Activated CD4-positive, alpha-beta T cell treated with anti-CD3 and anti-CD28 coated beads, Interleukin-2, Interleukin-4, amounts not matched to agents 100 ng/mL and 50 ng/mL, durations not matched to agents 16 hours and 8 hours (primary cell): ENCODE data around the gene VWA5B1.
A peak's percentile ranks its signal among the peaks of the same experiment; 100 is the strongest.

Experiments used
- DNase-seq: peaks from one replicate; pipeline ENCODE4 v3.0.0-alpha.2; 2020; ENCODE audit warnings: low spot score

Gene VWA5B1

GRCh38 chr1:20322081-20322824 is 31.6 kb downstream of the VWA5B1 start:
- peak; percentile 66 for DNase-seq

- peak; percentile 58 for DNase-seq
These were observed 32.3 kb downstream of the VWA5B1 start for GRCh38 chr1:20322825-20323612.

GRCh38 chr1:20323613-20323920 is 32.9 kb downstream of the VWA5B1 start:
- no peak for DNase-seq

GRCh38 chr1:20324704-20325406 is 34.2 kb downstream of the VWA5B1 start:
- DNase-seq = no peak

- no peak for DNase-seq
These were observed 34.8 kb downstream of the VWA5B1 start for GRCh38 chr1:20325407-20325843.

- DNase-seq = no peak
These were observed 35.3 kb downstream of the VWA5B1 start for GRCh38 chr1:20325844-20326420.

GRCh38 chr1:20327467-20327866 is 36.8 kb downstream of the VWA5B1 start:
- no peak for DNase-seq

- no peak for DNase-seq
These were observed 37.5 kb downstream of the VWA5B1 start for GRCh38 chr1:20328201-20328600.

- no peak for DNase-seq
These were observed 39.3 kb downstream of the VWA5B1 start for GRCh38 chr1:20329793-20330542.

- no peak for DNase-seq
These were observed 43.4 kb downstream of the VWA5B1 start for GRCh38 chr1:20334103-20334502.

GRCh38 chr1:20336105-20336605 is 45.5 kb downstream of the VWA5B1 start:
- DNase-seq = no peak

GRCh38 chr1:20337581-20337980 is 46.9 kb downstream of the VWA5B1 start:
- no peak for DNase-seq

- DNase-seq = no peak
These were observed 49.3 kb downstream of the VWA5B1 start for GRCh38 chr1:20339811-20340457.

- DNase-seq = no peak
These were observed 51.8 kb downstream of the VWA5B1 start for GRCh38 chr1:20342294-20343148.

GRCh38 chr1:20343149-20343937 is 52.7 kb downstream of the VWA5B1 start:
- no peak for DNase-seq

- DNase-seq = no peak
These were observed 53.2 kb downstream of the VWA5B1 start for GRCh38 chr1:20343938-20344302.

- no peak for DNase-seq
These were observed 54.1 kb downstream of the VWA5B1 start for GRCh38 chr1:20344738-20345137.

- DNase-seq = no peak
These were observed 54.7 kb downstream of the VWA5B1 start for GRCh38 chr1:20345419-20345818.

- no peak for DNase-seq
These were observed 55.8 kb downstream of the VWA5B1 start for GRCh38 chr1:20346433-20346832.
